Activated naive CD4-positive, alpha-beta T cell treated with Interleukin-2 at 50 U/mL for 16 hours (primary cell): ENCODE measurements around the gene RGS12.

Experiments used
- DNase-seq: peaks from one replicate; pipeline ENCODE4 v3.0.0-alpha.2; 2020

Gene RGS12

GRCh38 chr4:3336382-3337356, 43.8 kb downstream of the RGS12 start:
- no peak for DNase-seq

GRCh38 chr4:3337357-3337732, 44.5 kb downstream of the RGS12 start:
- DNase-seq: no peak

GRCh38 chr4:3337811-3338210, 45.0 kb downstream of the RGS12 start:
- no peak for DNase-seq

GRCh38 chr4:3338321-3338838, 45.6 kb downstream of the RGS12 start:
- DNase-seq: no peak

GRCh38 chr4:3338976-3339531, 46.2 kb downstream of the RGS12 start:
- DNase-seq: no peak

- no peak for DNase-seq
These were observed 46.8 kb downstream of the RGS12 start for GRCh38 chr4:3339577-3339976.

GRCh38 chr4:3340038-3340699, 47.3 kb downstream of the RGS12 start:
- DNase-seq: no peak

- DNase-seq: no peak
These were observed 47.9 kb downstream of the RGS12 start for GRCh38 chr4:3340700-3341083.

- no peak for DNase-seq
These were observed 48.9 kb downstream of the RGS12 start for GRCh38 chr4:3341760-3342159.

GRCh38 chr4:3342182-3342854, 49.5 kb downstream of the RGS12 start:
- DNase-seq: no peak
